ENCODE results near the gene GNPTG.

The GNPTG gene

GRCh38 chr16:1394367-1394951, 42.7 kb downstream of the GNPTG start:
- no peak for DNase-seq (ENCODE audit: low read depth)

GRCh38 chr16:1395444-1396031, 43.8 kb downstream of the GNPTG start:
- DNase-seq (ENCODE audit: low read depth), result no peak

- no peak for DNase-seq (ENCODE audit: low read depth)
Measured at GRCh38 chr16:1397779-1398178, 46.0 kb downstream of the GNPTG start.

- DNase-seq (ENCODE audit: low read depth), result no peak
Measured at GRCh38 chr16:1398351-1398750, 46.6 kb downstream of the GNPTG start.

- no peak for DNase-seq (ENCODE audit: low read depth)
Measured at GRCh38 chr16:1398826-1399581, 47.3 kb downstream of the GNPTG start.

- DNase-seq (ENCODE audit: low read depth), result no peak
Measured at GRCh38 chr16:1401061-1401757, 49.5 kb downstream of the GNPTG start.

- DNase-seq (ENCODE audit: low read depth), result no peak
Measured at GRCh38 chr16:1401758-1402154, 50.0 kb downstream of the GNPTG start.

GRCh38 chr16:1403036-1403435, 51.3 kb downstream of the GNPTG start:
- DNase-seq (ENCODE audit: low read depth), result no peak

- no peak for DNase-seq (ENCODE audit: low read depth)
Measured at GRCh38 chr16:1403733-1404132, 52.0 kb downstream of the GNPTG start.

GRCh38 chr16:1407753-1408152, 56.0 kb downstream of the GNPTG start:
- DNase-seq (ENCODE audit: low read depth), result no peak

- peak; percentile 89 for DNase-seq (ENCODE audit: low read depth)
Measured at GRCh38 chr16:1408171-1408837, 56.6 kb downstream of the GNPTG start.

GRCh38 chr16:1412847-1413246, 61.1 kb downstream of the GNPTG start:
- DNase-seq (ENCODE audit: low read depth), result no peak

All from T-helper 22 cell (primary cell).